Measurements from ENCODE around the gene NT5DC4. TPM values are rescaled to one million over a fixed set of nuclear protein-coding genes. Genes with fewer than 3 reads are reported as not detected.

NT5DC4 gene
- total and polyA plus RNA-seq, 2 experiments from 2014 or later, result 0.79 to 2.7 TPM

DNA sequence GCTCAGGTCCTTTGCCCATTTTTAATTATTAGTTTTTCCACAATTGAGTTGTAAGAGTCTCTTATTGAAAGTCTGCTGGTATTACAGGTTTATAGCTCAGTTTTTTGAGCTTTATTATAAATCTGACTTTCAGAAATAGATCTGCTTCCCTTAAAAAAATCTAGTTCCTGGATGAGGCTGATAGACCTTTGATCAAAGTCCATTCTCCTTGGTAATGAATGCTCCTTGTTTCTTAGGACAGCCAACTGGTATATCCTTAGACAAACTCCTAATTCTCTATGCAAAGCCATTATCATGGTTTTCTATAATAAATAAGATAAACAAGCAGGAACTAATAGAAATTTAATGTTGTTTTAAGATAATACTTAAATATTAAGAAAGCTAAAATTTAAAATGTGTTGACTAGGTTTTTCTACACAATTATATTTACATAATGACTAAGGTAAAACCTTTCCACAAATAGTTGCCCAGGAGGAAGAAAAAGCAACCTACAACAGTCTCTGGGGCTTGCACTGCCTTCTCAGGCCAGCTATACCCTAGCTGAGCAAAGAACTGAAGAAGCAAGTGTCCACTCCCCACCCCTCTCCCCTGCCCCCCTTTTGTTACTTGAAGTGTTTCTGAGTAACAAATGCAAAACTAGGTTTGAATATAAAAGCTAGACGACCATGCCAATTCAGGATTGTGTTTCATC, 16.9 kb downstream of the NT5DC4 start:
- H2AFZ ChIP-seq, result no peak overlapping the region
- H3K27ac ChIP-seq, result peak overlapping the region; percentile 72
- 67% methylated on average over 1 of the region's 1 CpG for WGBS (ENCODE audit: low lambda C conversion rate, missing lambda C conversion rate)
- peaks cover 16% of the 10 kb centered on the region for H3K4me1 ChIP-seq (ENCODE audit: insufficient read depth)
- H3K9me2 ChIP-seq (replicated peaks; ENCODE audit: insufficient read depth), result no peaks in the 10 kb centered on the region
- peak overlapping the region; percentile 8 for H3K4me2 ChIP-seq
- H3K79me2 ChIP-seq, result no peaks in the 10 kb centered on the region
- no peak for DNase-seq (ENCODE audit: low spot score)
- H3K4me3 ChIP-seq, result no peak overlapping the region
- TF ChIP-seq EZH2phosphoT487 (IDR thresholded peaks at IDR 0.05; ENCODE audit: low read depth, severe bottlenecking, unreplicated experiment) (no peak), EZH2 (IDR thresholded peaks at IDR 0.05; ENCODE audit: borderline replicate concordance) (no peak)
- TF ChIP-seq, protein P1, sequence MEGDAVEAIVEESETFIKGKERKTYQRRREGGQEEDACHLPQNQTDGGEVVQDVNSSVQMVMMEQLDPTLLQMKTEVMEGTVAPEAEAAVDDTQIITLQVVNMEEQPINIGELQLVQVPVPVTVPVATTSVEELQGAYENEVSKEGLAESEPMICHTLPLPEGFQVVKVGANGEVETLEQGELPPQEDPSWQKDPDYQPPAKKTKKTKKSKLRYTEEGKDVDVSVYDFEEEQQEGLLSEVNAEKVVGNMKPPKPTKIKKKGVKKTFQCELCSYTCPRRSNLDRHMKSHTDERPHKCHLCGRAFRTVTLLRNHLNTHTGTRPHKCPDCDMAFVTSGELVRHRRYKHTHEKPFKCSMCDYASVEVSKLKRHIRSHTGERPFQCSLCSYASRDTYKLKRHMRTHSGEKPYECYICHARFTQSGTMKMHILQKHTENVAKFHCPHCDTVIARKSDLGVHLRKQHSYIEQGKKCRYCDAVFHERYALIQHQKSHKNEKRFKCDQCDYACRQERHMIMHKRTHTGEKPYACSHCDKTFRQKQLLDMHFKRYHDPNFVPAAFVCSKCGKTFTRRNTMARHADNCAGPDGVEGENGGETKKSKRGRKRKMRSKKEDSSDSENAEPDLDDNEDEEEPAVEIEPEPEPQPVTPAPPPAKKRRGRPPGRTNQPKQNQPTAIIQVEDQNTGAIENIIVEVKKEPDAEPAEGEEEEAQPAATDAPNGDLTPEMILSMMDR (IDR thresholded peaks at IDR 0.05; ENCODE audit: poor library complexity), result no peak
- no peaks in the 10 kb centered on the region for H3K9me3 ChIP-seq (ENCODE audit: low read depth)
- no peaks in the 10 kb centered on the region for H4K20me1 ChIP-seq (ENCODE audit: insufficient read depth, poor library complexity, severe bottlenecking)
- no peaks in the 10 kb centered on the region for H3K27me3 ChIP-seq
- no peaks in the 10 kb centered on the region for H3K36me3 ChIP-seq (replicated peaks; ENCODE audit: insufficient read depth, low read depth)

DNA sequence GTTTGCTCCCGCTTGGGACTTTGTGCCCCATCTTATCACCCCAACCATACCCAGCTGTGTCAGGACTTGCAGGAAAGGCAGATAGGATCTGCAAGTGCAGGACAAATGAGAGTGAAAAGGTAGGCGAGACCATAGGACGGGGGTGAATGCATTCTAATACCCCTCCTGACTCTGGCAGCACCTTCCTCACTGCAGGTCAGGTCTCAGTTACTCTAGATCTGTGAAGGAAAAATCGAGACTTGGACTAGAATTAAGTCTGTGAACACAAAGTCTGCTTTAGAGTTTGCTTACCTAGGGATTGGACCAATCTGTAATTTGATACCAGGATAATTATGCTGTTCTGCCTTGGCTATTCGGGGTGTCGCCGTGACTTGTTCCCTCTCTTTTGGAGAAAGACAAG, 19.7 kb downstream of the NT5DC4 start:
- Histone ChIP-seq H3K4me1 (ENCODE audit: insufficient read depth) (peaks cover 13% of the 10 kb centered on the region), H3K4me2 (no peak overlapping the region), H3K27me3 (no peaks in the 10 kb centered on the region), H3K4me3 (no peak overlapping the region), H4K20me1 (ENCODE audit: insufficient read depth, poor library complexity, severe bottlenecking) (no peaks in the 10 kb centered on the region), H3K9me3 (ENCODE audit: low read depth) (no peaks in the 10 kb centered on the region), H3K36me3 (replicated peaks; ENCODE audit: insufficient read depth, low read depth) (no peaks in the 10 kb centered on the region), H2AFZ (no peak overlapping the region), H3K79me2 (no peaks in the 10 kb centered on the region), H3K9me2 (replicated peaks; ENCODE audit: insufficient read depth) (no peaks in the 10 kb centered on the region), H3K27ac (no peak overlapping the region)
- no peak for DNase-seq (ENCODE audit: low spot score)
- TF ChIP-seq EZH2phosphoT487 (IDR thresholded peaks at IDR 0.05; ENCODE audit: low read depth, severe bottlenecking, unreplicated experiment) (no peak), EZH2 (IDR thresholded peaks at IDR 0.05; ENCODE audit: borderline replicate concordance) (no peak)
- TF ChIP-seq, protein P1 (IDR thresholded peaks at IDR 0.05; ENCODE audit: poor library complexity), result no peak
- 77% methylated on average over 7 of the region's 7 CpGs for WGBS (ENCODE audit: low lambda C conversion rate, missing lambda C conversion rate)

DNA sequence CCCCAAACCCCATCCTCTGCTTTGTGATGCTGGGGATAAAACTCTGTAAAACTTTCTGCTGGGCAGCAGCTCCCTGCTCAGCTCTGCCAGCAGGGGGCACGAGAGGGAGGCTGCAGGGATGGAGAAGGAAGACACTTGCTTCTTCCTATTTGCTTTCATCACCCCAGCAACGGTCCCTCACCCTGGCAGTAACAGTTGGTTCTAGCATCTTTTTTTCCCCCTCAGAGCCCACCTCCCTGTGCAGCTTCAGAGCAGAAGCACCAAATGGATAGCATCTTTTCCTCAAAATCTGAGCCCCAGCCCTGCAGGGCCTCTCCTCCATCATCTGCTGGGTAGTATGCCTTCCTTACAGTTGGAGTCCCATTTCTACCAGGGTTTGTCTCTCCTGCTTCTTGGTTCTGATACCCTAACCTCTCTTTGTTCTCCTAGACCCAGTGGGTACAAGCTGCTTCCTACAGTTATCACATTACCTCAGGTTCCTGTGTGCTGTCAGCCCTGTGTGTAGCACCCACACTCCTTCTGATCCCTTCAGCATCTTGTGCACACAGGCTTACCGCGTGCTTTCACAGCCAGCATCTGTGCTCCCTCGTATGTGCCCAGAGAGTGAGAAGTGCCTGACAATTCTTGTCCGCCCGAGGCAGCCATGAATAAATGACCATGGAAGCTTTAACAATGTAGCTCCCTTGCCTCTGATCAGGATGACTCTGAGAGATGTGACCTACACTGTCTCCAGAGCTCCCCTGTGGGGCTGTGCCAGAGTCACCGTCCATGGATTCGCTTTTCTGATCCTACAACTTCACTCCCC, 29.1 kb downstream of the NT5DC4 start:
- Histone ChIP-seq H3K9me3 (ENCODE audit: low read depth) (no peaks in the 10 kb centered on the region), H2AFZ (no peak overlapping the region), H3K27ac (peak overlapping the region; percentile 57), H3K4me1 (ENCODE audit: insufficient read depth) (peaks cover 38% of the 10 kb centered on the region), H3K27me3 (no peaks in the 10 kb centered on the region), H3K4me2 (no peak overlapping the region), H4K20me1 (ENCODE audit: insufficient read depth, poor library complexity, severe bottlenecking) (no peaks in the 10 kb centered on the region), H3K4me3 (no peak overlapping the region), H3K9me2 (replicated peaks; ENCODE audit: insufficient read depth) (no peaks in the 10 kb centered on the region), H3K79me2 (peaks cover 7% of the 10 kb centered on the region), H3K36me3 (replicated peaks; ENCODE audit: insufficient read depth, low read depth) (no peaks in the 10 kb centered on the region)
- TF ChIP-seq, protein P1 (IDR thresholded peaks at IDR 0.05; ENCODE audit: poor library complexity), result peak; percentile 94
- TF ChIP-seq EZH2phosphoT487 (IDR thresholded peaks at IDR 0.05; ENCODE audit: low read depth, severe bottlenecking, unreplicated experiment) (no peak), EZH2 (IDR thresholded peaks at IDR 0.05; ENCODE audit: borderline replicate concordance) (no peak)
- peak; percentile 87 for DNase-seq (ENCODE audit: low spot score)
- 55% methylated on average over 9 of the region's 9 CpGs for WGBS (ENCODE audit: low lambda C conversion rate, missing lambda C conversion rate)
